RWPE2 (cell line): ENCODE data around the gene ABHD8.

Source experiments
- ATAC-seq: fragments of 200-7000 bp; cut with Tn5 transposase; 3 replicates; pipeline ENCODE4 v1.9.1; 2021; ENCODE audit warnings: low read depth
- DNase-seq: peaks from one replicate; pipeline ENCODE4 v3.0.0-alpha.2; 2020; ENCODE audit warnings: low spot score
- H3K27ac ChIP-seq: fragments of 450-650 bp; 2 replicates; pipeline ENCODE4 v1.5.1; 2017; ENCODE audit warnings: mild to moderate bottlenecking; ENCODE audit not compliant: poor library complexity, severe bottlenecking
- H3K27me3 ChIP-seq: fragments of 250-450 bp; sonication (Bioruptor Pico); 2 replicates; pipeline ENCODE4 v1.5.1; 2021; ENCODE audit warnings: mild to moderate bottlenecking, moderate library complexity; ENCODE audit not compliant: insufficient read depth, poor library complexity, severe bottlenecking
- H3K36me3 ChIP-seq: fragments of 250-450 bp; sonication (Bioruptor Pico); 2 replicates; pipeline ENCODE4 v1.5.1; 2020; ENCODE audit warnings: low read depth, mild to moderate bottlenecking, moderate library complexity
- H3K4me1 ChIP-seq: fragments of 250-450 bp; sonication (Bioruptor Pico); 2 replicates; pipeline ENCODE4 v1.5.1; 2021; ENCODE audit warnings: mild to moderate bottlenecking, moderate library complexity; ENCODE audit not compliant: insufficient read depth, poor library complexity, severe bottlenecking
- H3K4me3 ChIP-seq: fragments of 250-450 bp; sonication (Bioruptor Pico); 2 replicates; pipeline ENCODE4 v1.5.1; 2021; ENCODE audit warnings: mild to moderate bottlenecking, moderate library complexity; ENCODE audit not compliant: severe bottlenecking
- H3K9me3 ChIP-seq: fragments of 250-450 bp; sonication (Bioruptor Pico); 2 replicates; pipeline ENCODE4 v1.5.1; 2021; ENCODE audit warnings: mild to moderate bottlenecking, moderate library complexity; ENCODE audit not compliant: severe bottlenecking
- CTCF ChIP-seq: fragments of 450-650 bp; IDR thresholded peaks from one replicate; pipeline ENCODE4 v1.5.1; 2017; ENCODE audit warnings: mild to moderate bottlenecking, moderate library complexity; ENCODE audit not compliant: poor library complexity, severe bottlenecking

ABHD8 gene

GRCh38 chr19:17337675-17338432 is 34.6 kb upstream of the ABHD8 start:
- Histone ChIP-seq H3K36me3 (peaks cover 20% of the 10 kb centered on the region), H3K4me1 (no peaks in the 10 kb centered on the region), H3K27ac (peak overlapping the region; percentile 85), H3K27me3 (no peaks in the 10 kb centered on the region), H3K9me3 (no peaks in the 10 kb centered on the region), H3K4me3 (peak overlapping the region; percentile 89)
- peak; percentile 63 for DNase-seq
- no peak for ATAC-seq
- TF ChIP-seq CTCF, result no peak

DNA sequence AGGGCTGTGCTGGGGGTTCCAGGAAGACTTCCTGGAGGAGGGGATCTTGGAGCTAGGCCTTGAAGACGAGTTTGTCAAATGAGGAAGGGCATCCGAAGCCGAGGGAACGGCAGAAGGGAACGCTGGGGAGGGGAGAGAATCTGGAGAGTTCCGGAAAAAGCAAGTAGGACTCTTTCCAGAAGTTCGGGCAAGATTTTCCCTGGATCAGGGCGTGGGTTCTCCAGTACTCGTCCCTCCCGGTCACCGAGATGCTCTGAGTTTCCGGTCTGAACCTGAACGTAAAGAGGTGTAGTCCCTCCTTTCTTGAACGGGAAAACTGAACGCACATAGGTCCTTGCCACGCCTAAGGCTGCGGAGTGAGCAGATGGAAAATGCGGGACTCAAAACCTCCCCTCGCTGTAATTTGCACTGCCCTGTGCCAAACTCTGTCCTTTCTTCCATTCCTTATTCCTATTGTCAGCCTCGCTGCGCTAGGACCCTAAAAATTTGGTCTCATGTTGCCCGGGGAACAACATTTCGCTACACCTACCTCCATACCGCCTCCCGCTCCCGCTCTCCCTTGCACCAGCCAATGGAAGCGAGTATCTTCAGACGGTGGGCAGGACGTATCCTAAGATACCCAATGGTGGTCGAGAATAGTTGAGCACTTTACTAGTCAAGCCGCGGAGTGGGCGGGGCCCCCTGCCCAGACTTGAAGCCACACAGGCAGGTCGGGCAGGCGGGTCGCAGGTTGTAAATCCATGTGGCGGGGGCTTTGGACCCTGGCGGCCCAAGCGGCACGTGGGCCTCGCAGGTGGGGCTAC is 33.8 kb upstream of the ABHD8 start, which contains the start of gene GTPBP3:
GTPBP3 (plus strand) TSS at position 682 of the 803 bp plus-strand sequence; CDS start at position 741, 59 bp downstream.
- peak within 1 kb of the TSS; percentile 85 for H3K27ac ChIP-seq
- no peak for TF ChIP-seq CTCF
- peak within 1 kb of the TSS; percentile 89 for H3K4me3 ChIP-seq
- peaks cover 16% of the 10 kb centered on the region for H3K36me3 ChIP-seq
- no peaks in the 10 kb centered on the region for H3K9me3 ChIP-seq
- peak; percentile 98 for DNase-seq
- no peaks in the 10 kb centered on the region for H3K4me1 ChIP-seq
- peak; percentile 86 for ATAC-seq
- no peaks in the 10 kb centered on the region for H3K27me3 ChIP-seq

GRCh38 chr19:17335575-17335974 is 32.4 kb upstream of the ABHD8 start:
- no peaks in the 10 kb centered on the region for H3K27me3 ChIP-seq
- no peak for TF ChIP-seq CTCF
- no peak overlapping the region for H3K27ac ChIP-seq
- H3K4me3 ChIP-seq, result no peak overlapping the region
- H3K4me1 ChIP-seq, result no peaks in the 10 kb centered on the region
- peaks cover 14% of the 10 kb centered on the region for H3K36me3 ChIP-seq
- no peaks in the 10 kb centered on the region for H3K9me3 ChIP-seq
- no peak for DNase-seq
- no peak for ATAC-seq

- Histone ChIP-seq H3K4me3 (peak within 1 kb of the TSS; percentile 65), H3K4me1 (no peaks in the 10 kb centered on the region), H3K36me3 (peaks cover 14% of the 10 kb centered on the region), H3K9me3 (no peaks in the 10 kb centered on the region), H3K27ac (peak within 1 kb of the TSS; percentile 57), H3K27me3 (no peaks in the 10 kb centered on the region)
- no peak for TF ChIP-seq CTCF
- DNase-seq (peak; percentile 97), ATAC-seq (peak; percentile 64)
These were observed 31.5 kb upstream of the ABHD8 start, which contains the start of gene ANO8 for GRCh38 chr19:17334414-17335409. ANO8 (minus strand) TSS chr19:17334855; CDS start chr19:17334670, 185 bp downstream.
